GM21526 (cell line): Measurements from ENCODE around the gene DXO.
"Not testable (repeated sequence)": the region's sequence is repeated elsewhere in the genome, so short reads cannot be mapped to it uniquely, and the experiment has no call there.

Experiments
- ATAC-seq: cut with Tn5 transposase; IDR thresholded peaks from one replicate; pipeline ENCODE4 v1.9.1; 2021; ENCODE audit warnings: moderate library complexity; ENCODE audit not compliant: unreplicated experiment, low FRiP score

The DXO gene

DNA sequence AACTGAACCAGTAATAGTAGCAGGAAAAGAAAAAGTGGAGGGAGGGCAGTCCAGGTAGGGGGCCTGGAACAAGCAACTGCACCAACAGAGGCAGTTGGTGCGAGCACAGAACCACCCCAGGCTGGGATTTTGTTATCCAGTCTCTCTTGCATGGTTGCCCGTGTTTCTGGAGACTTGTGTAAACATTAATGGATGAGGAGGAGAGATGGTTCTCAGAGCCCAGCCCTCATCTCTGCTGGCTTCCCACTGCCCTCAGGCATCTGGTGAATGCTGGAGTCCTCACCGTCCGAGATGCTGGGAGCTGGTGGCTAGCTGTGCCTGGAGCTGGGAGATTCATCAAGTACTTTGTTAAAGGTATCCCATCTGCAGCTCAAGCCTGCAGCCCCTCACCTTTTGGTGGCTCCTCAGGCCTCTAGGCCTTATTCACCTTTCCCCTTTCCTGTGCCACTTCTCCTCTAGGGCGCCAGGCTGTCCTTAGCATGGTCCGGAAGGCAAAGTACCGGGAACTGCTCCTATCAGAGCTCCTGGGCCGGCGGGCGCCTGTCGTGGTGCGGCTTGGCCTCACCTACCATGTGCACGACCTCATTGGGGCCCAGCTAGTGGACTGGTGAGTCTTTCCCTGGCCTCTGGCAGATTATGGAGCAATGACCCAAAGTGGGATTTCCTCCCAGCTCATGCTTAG is 8.4 kb upstream of the DXO start:
- ATAC-seq = not testable (repeated sequence)

GRCh38 chr6:31979238-31979898 is 7.4 kb upstream of the DXO start:
- no peak for ATAC-seq

- ATAC-seq = no peak
These were observed 6.9 kb upstream of the DXO start for GRCh38 chr6:31978831-31979230.

GRCh38 chr6:31977816-31978431 is 6.0 kb upstream of the DXO start:
- no peak for ATAC-seq

GRCh38 chr6:31976065-31976464 is 4.1 kb upstream of the DXO start:
- not testable (repeated sequence) for ATAC-seq

DNA sequence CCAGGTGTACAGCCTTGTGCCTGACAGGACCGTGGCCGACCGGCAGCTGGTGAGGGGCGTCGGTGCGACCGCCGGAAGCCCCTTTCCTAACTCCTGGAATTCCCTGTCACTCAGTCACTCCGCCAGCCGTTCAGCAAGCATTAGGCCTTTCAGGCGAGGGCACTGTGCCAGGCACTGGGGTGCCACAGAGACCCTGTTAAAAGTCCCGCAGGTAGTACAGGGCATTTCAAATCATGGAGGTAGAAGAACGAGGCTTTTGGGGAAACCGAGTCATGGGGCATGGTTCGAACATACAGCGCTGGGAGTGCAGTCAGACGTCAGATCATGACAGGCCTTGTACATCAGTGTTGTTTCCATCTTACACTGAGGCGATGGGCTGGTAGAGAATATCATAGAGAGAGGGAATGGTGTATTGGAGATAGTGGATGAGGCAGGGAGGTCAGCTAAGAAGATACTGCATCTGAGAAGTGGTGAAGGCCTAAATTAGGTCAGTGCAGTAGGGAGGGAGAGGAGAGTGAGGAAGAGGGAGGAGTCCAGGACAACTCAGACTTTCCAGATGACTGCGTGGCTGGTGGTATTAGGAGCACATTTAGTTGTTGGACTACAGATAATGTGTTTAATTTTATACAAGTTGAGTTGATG is 892 bp upstream of the DXO start:
- ATAC-seq = no peak

DNA sequence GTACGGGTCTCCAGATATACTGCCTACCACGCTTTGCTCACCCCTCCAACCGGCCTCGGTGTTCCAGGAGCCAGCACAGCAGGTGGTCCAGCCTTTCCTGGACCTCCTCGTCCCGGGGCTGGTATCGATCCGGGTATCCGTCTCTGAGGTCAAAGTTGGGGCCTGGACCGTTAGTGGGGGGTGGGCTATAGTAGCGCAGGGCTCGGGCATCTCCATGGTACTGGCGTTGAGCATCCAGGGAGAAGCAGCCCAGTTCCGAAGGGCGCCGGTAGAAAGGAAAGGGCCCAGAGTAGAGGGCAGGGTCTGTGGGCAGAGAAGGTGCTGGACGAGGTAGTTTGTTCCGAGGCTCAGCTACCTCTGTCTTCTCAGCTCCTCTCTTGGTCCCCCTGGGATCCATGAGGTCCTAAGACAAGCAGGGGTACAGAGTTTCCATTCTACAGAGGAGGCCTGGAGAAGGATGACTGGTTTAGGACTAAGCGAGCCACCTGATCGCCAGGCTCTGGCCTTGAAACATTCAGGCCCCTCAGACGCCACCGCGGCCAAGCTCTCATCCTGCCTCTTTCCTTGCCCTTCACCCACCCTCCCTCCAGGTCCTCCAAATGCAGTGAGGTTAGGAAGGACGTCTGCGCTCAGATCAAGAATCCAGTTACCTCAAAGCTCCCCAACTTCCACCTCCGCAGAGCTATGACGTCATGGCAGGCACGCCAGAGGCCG is 502 bp downstream of the DXO start:
- no peak for ATAC-seq

GRCh38 chr6:31970604-31971271 is 1.2 kb downstream of the DXO start:
- ATAC-seq = no peak

DNA sequence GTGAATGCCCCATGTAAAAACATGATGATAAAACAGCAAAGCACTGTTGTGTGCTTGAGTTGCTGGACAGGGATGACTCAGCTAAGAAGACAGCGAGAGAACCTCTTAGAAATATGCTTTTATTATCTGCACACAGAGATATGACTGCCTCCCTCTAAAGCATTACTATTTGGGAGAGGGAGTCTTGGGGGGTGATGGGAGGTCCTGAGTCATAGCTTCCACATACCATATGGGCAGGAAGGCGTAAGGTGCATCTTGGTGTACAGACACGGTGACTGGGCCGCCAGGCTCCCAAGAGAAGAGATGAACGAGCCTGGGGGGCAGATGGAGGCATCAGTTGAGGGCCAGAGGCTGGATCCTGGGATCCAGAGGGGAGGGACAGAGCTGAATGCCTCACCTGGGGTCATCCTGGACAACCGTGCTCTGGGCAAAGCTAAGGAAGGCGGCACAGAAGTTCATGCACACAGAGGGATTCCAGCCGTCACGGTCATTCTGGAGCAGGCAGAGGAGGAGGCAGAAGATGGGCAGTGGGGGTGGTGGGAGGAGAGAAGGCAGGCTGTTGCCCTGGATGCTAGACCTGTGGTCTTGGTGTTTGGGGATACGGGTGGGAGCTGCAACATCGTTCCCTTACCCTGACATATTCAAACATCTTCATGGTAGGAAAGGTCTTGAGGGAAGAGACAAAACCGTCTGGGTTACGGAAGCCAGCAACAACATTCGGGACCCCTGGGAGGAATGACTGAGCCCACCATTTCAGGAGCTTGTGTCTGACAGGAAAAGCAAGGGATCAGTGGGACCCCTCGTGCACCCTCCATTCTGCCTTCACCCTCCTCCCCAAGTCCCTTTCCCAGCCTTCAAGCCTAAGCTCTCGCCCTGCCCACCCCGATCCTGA is 2.0 kb downstream of the DXO start:
- ATAC-seq = no peak

DNA sequence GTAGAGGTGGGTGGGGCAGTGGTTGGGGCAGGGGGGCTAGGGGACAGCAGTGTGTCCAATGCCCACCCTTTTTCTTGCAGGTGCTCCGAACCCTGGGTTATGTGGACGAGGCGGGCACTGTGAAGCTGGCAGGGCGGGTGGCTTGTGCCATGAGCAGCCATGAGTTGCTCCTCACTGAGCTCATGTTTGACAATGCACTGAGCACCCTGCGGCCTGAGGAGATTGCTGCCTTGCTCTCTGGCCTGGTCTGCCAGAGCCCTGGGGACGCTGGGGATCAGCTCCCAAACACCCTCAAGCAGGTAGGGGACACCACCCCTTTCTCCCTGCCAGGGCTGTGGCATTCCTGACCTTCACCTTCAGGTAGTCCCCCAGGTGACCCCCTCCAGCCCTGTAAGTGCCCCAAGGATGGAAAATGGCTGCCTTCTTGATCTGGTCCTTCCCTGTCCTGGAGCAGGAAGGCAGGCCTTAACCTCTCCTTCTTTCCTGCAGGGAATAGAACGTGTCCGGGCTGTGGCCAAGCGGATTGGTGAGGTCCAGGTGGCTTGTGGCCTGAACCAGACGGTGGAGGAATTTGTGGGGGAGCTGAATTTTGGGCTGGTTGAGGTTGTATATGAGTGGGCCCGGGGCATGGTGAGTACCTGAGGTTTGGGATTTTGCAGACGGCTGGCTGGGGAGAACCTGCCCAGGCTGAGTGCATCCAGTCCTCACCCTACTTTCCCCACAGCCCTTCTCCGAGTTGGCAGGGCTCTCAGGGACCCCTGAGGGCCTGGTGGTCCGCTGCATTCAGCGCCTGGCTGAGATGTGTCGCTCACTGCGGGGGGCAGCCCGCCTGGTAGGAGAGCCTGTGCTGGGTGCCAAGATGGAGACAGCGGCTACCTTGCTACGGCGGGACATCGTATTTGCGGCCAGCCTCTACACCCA is 2.9 kb downstream of the DXO start:
- ATAC-seq = no peak

DNA sequence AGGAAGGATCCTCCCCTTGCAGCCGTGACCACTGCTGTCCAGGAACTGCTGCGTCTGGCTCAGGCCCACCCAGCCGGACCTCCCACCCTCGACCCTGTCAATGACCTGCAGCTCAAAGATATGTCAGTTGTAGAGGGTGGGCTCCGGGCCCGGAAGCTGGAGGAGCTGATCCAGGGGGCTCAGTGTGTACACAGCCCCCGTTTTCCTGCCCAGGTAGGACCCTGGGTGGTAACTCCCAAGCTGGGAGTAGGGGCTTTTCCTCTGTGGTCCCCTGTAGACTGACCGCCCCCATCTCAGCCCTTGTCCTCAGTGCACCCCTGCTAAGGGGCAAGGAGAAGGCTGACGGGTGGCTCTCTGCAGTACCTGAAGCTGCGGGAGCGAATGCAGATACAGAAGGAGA is 3.6 kb downstream of the DXO start:
- no peak for ATAC-seq

GRCh38 chr6:31967926-31968320 is 4.0 kb downstream of the DXO start:
- ATAC-seq = no peak

- ATAC-seq = no peak
These were observed 4.7 kb downstream of the DXO start for GRCh38 chr6:31966997-31967925.

DNA sequence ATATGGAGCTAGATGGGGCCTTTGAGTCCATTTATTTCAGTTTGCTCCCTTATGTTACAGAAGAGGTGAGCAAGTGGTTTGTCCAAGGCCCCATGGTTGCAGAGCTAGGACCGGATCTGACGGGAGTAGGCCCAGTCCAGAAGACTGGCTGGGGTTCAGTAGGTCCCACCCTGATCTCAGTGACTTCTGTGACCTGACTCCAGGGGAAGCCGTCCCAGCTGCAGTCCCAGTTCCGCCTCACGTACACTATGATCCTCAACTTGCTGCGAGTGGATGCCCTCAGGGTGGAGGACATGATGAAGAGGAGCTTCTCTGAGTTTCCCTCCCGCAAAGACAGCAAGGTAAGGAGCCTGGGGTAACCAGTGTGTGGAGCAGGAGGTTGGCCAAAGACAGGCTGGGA is 5.4 kb downstream of the DXO start:
- no peak for ATAC-seq

DNA sequence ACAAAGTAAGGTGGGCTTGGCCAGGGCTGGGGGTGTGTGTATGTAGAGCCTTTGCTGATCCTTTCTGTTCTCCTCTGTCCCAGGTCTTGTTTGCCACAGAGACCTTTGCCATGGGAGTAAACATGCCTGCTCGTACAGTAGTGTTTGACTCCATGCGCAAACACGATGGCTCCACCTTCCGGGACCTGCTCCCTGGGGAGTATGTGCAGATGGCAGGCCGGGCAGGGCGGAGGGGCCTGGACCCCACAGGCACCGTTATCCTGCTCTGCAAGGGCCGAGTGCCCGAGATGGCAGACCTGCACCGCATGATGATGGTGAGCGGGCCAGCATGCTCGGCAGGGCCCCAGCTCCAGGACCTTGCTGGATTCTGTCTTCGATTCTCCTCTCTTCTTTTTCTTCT is 6.2 kb downstream of the DXO start:
- ATAC-seq = no peak

- ATAC-seq = no peak
These were observed 8.0 kb downstream of the DXO start for GRCh38 chr6:31963921-31964320.

DNA sequence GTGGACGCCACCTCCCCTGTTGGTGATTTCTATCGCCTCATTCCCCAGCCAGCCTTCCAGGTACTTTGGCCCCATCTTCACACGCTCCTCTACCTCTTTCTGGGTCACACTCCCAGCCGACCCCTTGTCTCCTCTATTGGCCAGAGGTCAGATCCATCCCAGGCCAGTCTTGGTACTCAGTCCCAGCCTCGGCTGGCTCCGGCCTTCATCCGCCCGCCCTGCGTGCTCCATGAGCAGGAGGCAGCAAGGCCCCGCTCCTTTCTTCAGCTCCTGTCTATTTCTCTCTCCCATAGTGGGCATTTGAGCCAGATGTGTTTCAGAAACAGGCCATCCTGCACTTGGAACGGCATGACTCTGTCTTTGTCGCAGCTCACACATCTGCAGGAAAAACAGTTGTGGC is 10.3 kb downstream of the DXO start:
- ATAC-seq = no peak
